GM23248 (cell line): ENCODE results near the gene ADAMTSL5.

Source experiments
- EZH2 ChIP-seq: fragments of 200-600 bp; sonication (generic); IDR thresholded peaks from 2 replicates; pipeline ENCODE4 v1.6.1; 2018; ENCODE audit warnings: antibody characterized with exemption, mild to moderate bottlenecking; ENCODE audit not compliant: insufficient read depth, poor library complexity, severe bottlenecking
- EZH2phosphoT487 ChIP-seq: fragments of 200-600 bp; sonication (generic); IDR thresholded peaks from 2 replicates; pipeline ENCODE4 v1.6.1; 2018; ENCODE audit warnings: antibody characterized with exemption, moderate library complexity, mild to moderate bottlenecking, low read depth; ENCODE audit not compliant: insufficient read depth

GRCh38 chr19:1561236-1561842, 48.5 kb upstream of the ADAMTSL5 start:
- no peak for TF ChIP-seq EZH2
- TF ChIP-seq EZH2phosphoT487: no peak
